Heart left ventricle (tissue), 16 donors: ENCODE data around the gene MRPS34. TPM values are rescaled to one million over a fixed set of nuclear protein-coding genes. Genes with fewer than 3 reads are reported as not detected.

ENCODE experiments used
- ATAC-seq, 4 donors: fragments of 200-7000 bp; cut with Tn5 transposase; one replicate each; pipeline ENCODE4 v1.9.1; 2020 to 2022; ENCODE audit warnings: moderate library complexity in 4 of 4, mild to moderate bottlenecking in 3 of 4, moderate number of reproducible peaks in 1 of 4
- DNase-seq, 5 donors: peaks; one replicate each; pipeline ENCODE4 v3.0.0-alpha.2; 2020
- H3K27ac ChIP-seq, 12 donors: fragments of 200-600 bp; sonication (generic) in 4 of 12; one replicate each; pipeline versions ENCODE4 v1.5.0 to v1.8.0; 2016 to 2022; ENCODE audit warnings: mild to moderate bottlenecking in 2 of 12
- H3K27me3 ChIP-seq, 9 donors: fragments of 200-600 bp; sonication (generic) in 2 of 9; one replicate each; pipeline versions ENCODE4 v1.5.1 to v1.8.0; 2016 to 2022; ENCODE audit warnings: mild to moderate bottlenecking in 3 of 9
- H3K36me3 ChIP-seq, 9 donors: fragments of 200-600 bp; sonication (generic) in 2 of 9; one replicate each; pipeline versions ENCODE4 v1.5.0 to v1.8.0; 2018 to 2022; ENCODE audit warnings: mild to moderate bottlenecking in 2 of 9
- H3K4me1 ChIP-seq, 12 donors: fragments of 200-600 bp; sonication (generic) in 4 of 12; one replicate each; pipeline versions ENCODE4 v1.5.0 to v1.8.0; 2016 to 2022; ENCODE audit warnings: mild to moderate bottlenecking in 3 of 12
- H3K4me3 ChIP-seq, 12 donors: fragments of 200-600 bp; sonication (generic) in 4 of 12; one replicate each; pipeline versions ENCODE4 v1.5.0 to v1.8.0; 2017 to 2022; ENCODE audit warnings: mild to moderate bottlenecking in 9 of 12, moderate library complexity in 4 of 12
- H3K9me3 ChIP-seq, 12 donors: fragments of 200-600 bp; sonication (generic) in 4 of 12; one replicate each; pipeline versions ENCODE4 v1.5.0 to v1.8.0; 2016 to 2022; ENCODE audit warnings: mild to moderate bottlenecking in 1 of 12
- CTCF ChIP-seq, 12 donors: fragments of 200-600 bp; sonication (generic) in 4 of 12; IDR thresholded peaks; one replicate each; pipeline versions ENCODE4 v1.5.0 to v1.8.0; 2018 to 2022; ENCODE audit warnings: antibody characterized with exemption in 12 of 12, mild to moderate bottlenecking in 5 of 12
- POLR2A ChIP-seq, 2 donors: fragments of 450-650 bp; IDR thresholded peaks; one replicate each; pipeline ENCODE4 v1.6.1; 2017; ENCODE audit warnings: antibody characterized with exemption in 2 of 2, mild to moderate bottlenecking in 2 of 2, moderate library complexity in 2 of 2
- WGBS, 4 donors: extraction: QIAGEN DNeasy Blood & Tissue Kit in 2 of 4; methylation state at CpG; one replicate each; pipeline versions ENCODE4 v1.1.5 to v1.1.7; 2013 to 2018; 5-methylcytosine and 5-hydroxymethylcytosine counted together
- intact Hi-C, 10 donors: fragments of 100-400 bp; cut with DNase I; formaldehyde crosslinking; loops; one replicate each; pipeline versions ENCODE4 v1.11.1 to v1.14.2; 2022
- polyA plus RNA-seq, 2 donors: library from polyadenylated mRNA; stranded (reverse); fragments of 200-250 nt; gene quantifications; one replicate each; pipeline ENCODE4 v1.2.3, GENCODE V29; 2013
- total RNA-seq, 9 donors: library from RNA; depleted of rRNA in 2 of 9; stranded (reverse); fragments of >200 nt in 2 of 9; fragmentation: NEBNext Ultra II Directional in 3 of 9; extraction: Animal tissue kit (Norgen Biotek cat#: 25700) in 3 of 9; gene quantifications; one replicate each; pipeline versions ENCODE4 v1.1.0 to v1.2.4, GENCODE V29; 2016 to 2023
- donor health status: ischemic (EF 13 %, LVEDD 7.1; RV severe dilation, severe dysfunction).
- donor health status: healthy with polysubstance abuse.
- donor health status: DM: no; HTN: yes; CAD: no.
- donor health status: DM: no; HTN: no; CAD: no.
- donor health status: ischemic (EF 25% LVEDD 6.9; RV normal size, moderate dysfunction).
- donor health status: ischemic (EF 25% LVEDD 5.7; RV mildly dilated, moderate dysfunction).
- donor health status: healthy.
- donor health status: DM: yes; HTN: yes; CAD: no.
- donor health status: ischemic (EF 35%, LVEDD 5.7; RV mildly dilated, moderate dysfunction).
- donor health status: nonischemic (EF 11% LVEDD 7.7; RV severe dilation, severe dysfunction).
- donor health status: DM: yes; HTN: yes; CAD: no.
- donor health status: PGD.
- donor health status: ischemic (EF 29% LVEDD 5.4; RV normal size, mild dysfunction).
- donor health status: nonischemic (EF 23%, LVEDD 6.1; RV moderate dilation, normal function).

MRPS34 gene
- total and polyA plus RNA-seq, 11 donors, result 58.0 to 123 (median 81.8) TPM

- WGBS, 4 donors, result 75 to 86% (median 84%) methylated on average over 27 to 34 of the region's 34 CpGs
- H3K4me3 ChIP-seq, result no peak overlapping the region
- TF ChIP-seq POLR2A (IDR thresholded peaks at IDR 0.05), result no peak
- no peak for TF ChIP-seq CTCF (IDR thresholded peaks at IDR 0.05)
- peaks cover 9 to 47% (median 32%) of the 10 kb centered on the region in 12 donors for H3K4me1 ChIP-seq
- intact Hi-C loops, result no loop called here
- H3K9me3 ChIP-seq, result no peaks in the 10 kb centered on the region
- H3K27me3 ChIP-seq, result no peaks in the 10 kb centered on the region
- H3K36me3 ChIP-seq, result peaks cover 0 to 63% (median 48%) of the 10 kb centered on the region in 9 donors
- H3K27ac ChIP-seq, result no peak overlapping the region
- DNase-seq, result peak in 4 of 5 donors; percentile 7 to 65 (median 26)
- ATAC-seq, result no peak
Measured at GRCh38 chr16:1778200-1779179, 5.6 kb upstream of the MRPS34 start.

- peaks cover 9 to 45% (median 31%) of the 10 kb centered on the region in 12 donors for H3K4me1 ChIP-seq
- no peak for TF ChIP-seq POLR2A (IDR thresholded peaks at IDR 0.05)
- TF ChIP-seq CTCF (IDR thresholded peaks at IDR 0.05), result no peak
- ATAC-seq, result no peak
- no peak overlapping the region for H3K27ac ChIP-seq
- no peaks in the 10 kb centered on the region for H3K27me3 ChIP-seq
- H3K9me3 ChIP-seq, result no peaks in the 10 kb centered on the region
- intact Hi-C loops, result no loop called here
- peak in 4 of 5 donors; percentile 14 to 59 (median 22) for DNase-seq
- no peak overlapping the region for H3K4me3 ChIP-seq
- WGBS, 4 donors, result 78 to 82% (median 80%) methylated on average over 26 to 36 of the region's 36 CpGs
- H3K36me3 ChIP-seq, result peaks cover 0 to 63% (median 48%) of the 10 kb centered on the region in 9 donors
Measured at GRCh38 chr16:1777375-1778199, 4.7 kb upstream of the MRPS34 start.

- Histone ChIP-seq H3K27me3 (no peaks in the 10 kb centered on the region), H3K4me1 (peaks cover 13 to 50% (median 36%) of the 10 kb centered on the region in 12 donors), H3K36me3 (peaks cover 0 to 63% (median 48%) of the 10 kb centered on the region in 9 donors), H3K9me3 (no peaks in the 10 kb centered on the region), H3K4me3 (no peak overlapping the region), H3K27ac (no peak overlapping the region)
- 70 to 86% (median 83%) methylated on average over 12 to 22 of the region's 22 CpGs for WGBS, 4 donors
- ATAC-seq (no peak), DNase-seq (peak in 3 of 5 donors; percentile 12 to 58 (median 33))
- TF ChIP-seq CTCF (IDR thresholded peaks at IDR 0.05), result no peak
- no peak for TF ChIP-seq POLR2A (IDR thresholded peaks at IDR 0.05)
- intact Hi-C loops, result no loop called here
Measured at GRCh38 chr16:1776991-1777374, 4.0 kb upstream of the MRPS34 start.

GRCh38 chr16:1776672-1776955 lies 3.7 kb upstream of the MRPS34 start:
- intact Hi-C loops, result no loop called here
- DNase-seq (peak in 1 of 5 donors; percentile 51), ATAC-seq (no peak)
- WGBS, 4 donors, result 72 to 87% (median 81%) methylated on average over 11 to 13 of the region's 13 CpGs
- peaks cover 14 to 50% (median 37%) of the 10 kb centered on the region in 12 donors for H3K4me1 ChIP-seq
- no peak overlapping the region for H3K4me3 ChIP-seq
- H3K27me3 ChIP-seq, result no peaks in the 10 kb centered on the region
- TF ChIP-seq POLR2A (IDR thresholded peaks at IDR 0.05) (no peak), CTCF (IDR thresholded peaks at IDR 0.05) (no peak)
- H3K36me3 ChIP-seq, result peaks cover 0 to 63% (median 48%) of the 10 kb centered on the region in 9 donors
- H3K27ac ChIP-seq, result no peak overlapping the region
- no peaks in the 10 kb centered on the region for H3K9me3 ChIP-seq
